ENCODE data around the gene MCC. TPM values are rescaled to one million over a fixed set of nuclear protein-coding genes. Genes with fewer than 3 reads are reported as not detected.

Gene MCC
- total RNA-seq, 4 donors from 2014 or later = 57.7 to 91.5 (median 76.0) TPM

DNA sequence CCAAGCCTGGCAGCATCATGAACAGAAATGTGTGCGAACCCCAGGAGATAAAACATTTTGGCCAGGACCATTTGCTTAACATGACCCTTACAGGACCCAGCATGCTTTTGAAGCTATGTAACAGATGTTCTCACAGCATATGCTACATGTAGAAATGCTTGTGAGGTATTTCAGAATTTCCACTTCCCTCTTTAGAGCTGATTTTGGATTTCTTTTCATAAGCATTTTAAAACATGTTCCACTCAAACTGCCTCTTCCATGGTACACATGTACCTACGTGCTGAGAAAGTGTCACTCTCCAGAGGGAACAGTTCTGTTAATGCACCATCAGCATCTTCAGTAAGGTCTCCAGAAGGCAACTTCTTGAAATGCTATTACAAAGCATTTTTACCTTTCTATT, 37.8 kb downstream of the MCC start:
- intact Hi-C loops (cut with DNase I; ENCODE audit: low total_unique reads) = no loop called here
- H3K4me3 ChIP-seq (ENCODE audit: low read depth, poor library complexity, severe bottlenecking) = no peak overlapping the region
- TF ChIP-seq POLR2A (IDR thresholded peaks at IDR 0.05) = no peak
- TF ChIP-seq, protein P1, sequence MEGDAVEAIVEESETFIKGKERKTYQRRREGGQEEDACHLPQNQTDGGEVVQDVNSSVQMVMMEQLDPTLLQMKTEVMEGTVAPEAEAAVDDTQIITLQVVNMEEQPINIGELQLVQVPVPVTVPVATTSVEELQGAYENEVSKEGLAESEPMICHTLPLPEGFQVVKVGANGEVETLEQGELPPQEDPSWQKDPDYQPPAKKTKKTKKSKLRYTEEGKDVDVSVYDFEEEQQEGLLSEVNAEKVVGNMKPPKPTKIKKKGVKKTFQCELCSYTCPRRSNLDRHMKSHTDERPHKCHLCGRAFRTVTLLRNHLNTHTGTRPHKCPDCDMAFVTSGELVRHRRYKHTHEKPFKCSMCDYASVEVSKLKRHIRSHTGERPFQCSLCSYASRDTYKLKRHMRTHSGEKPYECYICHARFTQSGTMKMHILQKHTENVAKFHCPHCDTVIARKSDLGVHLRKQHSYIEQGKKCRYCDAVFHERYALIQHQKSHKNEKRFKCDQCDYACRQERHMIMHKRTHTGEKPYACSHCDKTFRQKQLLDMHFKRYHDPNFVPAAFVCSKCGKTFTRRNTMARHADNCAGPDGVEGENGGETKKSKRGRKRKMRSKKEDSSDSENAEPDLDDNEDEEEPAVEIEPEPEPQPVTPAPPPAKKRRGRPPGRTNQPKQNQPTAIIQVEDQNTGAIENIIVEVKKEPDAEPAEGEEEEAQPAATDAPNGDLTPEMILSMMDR (IDR thresholded peaks at IDR 0.05) = no peak
- 57 to 75% methylated on average over 2 of the region's 2 CpGs for WGBS, 2 donors
- DNase-seq (ENCODE audit: low spot score in 2 of 2) = no peak

DNA sequence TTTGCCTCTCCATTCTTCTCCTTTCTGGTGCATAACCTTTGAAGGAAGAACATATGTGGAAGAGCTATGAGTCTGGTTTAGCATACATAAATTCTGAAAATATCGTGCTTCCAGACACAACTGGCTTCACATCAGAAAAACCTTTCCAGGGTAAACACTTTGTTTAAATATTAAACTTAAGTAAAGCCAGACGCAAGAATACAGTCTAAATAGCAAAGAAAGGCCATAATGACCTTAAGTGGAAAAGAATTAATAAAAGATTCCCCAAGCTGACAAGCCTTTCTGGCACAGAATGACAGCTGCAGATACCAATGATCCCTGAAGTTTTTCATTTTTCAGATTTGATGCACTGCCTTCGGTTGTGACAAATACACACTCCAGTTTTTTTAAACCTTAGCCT, 40.0 kb downstream of the MCC start:
- intact Hi-C loops (cut with DNase I; ENCODE audit: low total_unique reads) = no loop called here
- TF ChIP-seq POLR2A (IDR thresholded peaks at IDR 0.05) = no peak
- TF ChIP-seq, protein P1 (IDR thresholded peaks at IDR 0.05) = no peak
- no peak for DNase-seq (ENCODE audit: low spot score in 2 of 2)
- no peak overlapping the region for H3K4me3 ChIP-seq (ENCODE audit: low read depth, poor library complexity, severe bottlenecking)
- 55 to 77% methylated on average over 3 of the region's 3 CpGs for WGBS, 2 donors

DNA sequence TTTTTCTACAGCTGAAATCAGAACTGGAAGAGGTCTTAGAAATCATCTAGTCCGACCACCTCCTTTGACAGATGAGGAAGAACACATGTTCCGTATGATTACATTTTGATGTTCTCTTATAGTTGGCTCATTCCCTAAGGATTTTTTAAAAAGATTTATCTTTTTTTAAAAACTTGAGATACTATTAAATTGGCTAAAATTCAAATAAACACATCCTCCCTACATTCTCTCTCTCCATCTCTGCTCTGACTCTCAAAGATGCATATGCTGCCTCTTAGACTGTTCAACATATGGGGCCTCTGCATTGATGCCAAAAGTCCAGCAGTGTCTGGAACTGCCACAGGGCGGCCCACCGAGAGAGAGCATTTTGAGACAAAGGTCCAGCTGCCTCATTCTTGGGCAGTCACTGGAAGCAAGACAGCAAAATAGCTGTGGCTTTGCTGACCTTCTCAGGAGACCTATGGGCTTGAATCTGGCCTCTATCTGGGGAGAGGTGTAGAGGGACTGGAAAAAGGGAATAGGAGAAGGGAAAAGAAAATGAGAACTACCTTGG, 40.7 kb downstream of the MCC start:
- intact Hi-C loops (cut with DNase I; ENCODE audit: low total_unique reads) = no loop called here
- no peak for DNase-seq (ENCODE audit: low spot score in 2 of 2)
- 71 to 76% methylated on average over 4 of the region's 4 CpGs for WGBS, 2 donors
- no peak overlapping the region for H3K4me3 ChIP-seq (ENCODE audit: low read depth, poor library complexity, severe bottlenecking)
- TF ChIP-seq, protein P1 (IDR thresholded peaks at IDR 0.05) = no peak
- no peak for TF ChIP-seq POLR2A (IDR thresholded peaks at IDR 0.05)

DNA sequence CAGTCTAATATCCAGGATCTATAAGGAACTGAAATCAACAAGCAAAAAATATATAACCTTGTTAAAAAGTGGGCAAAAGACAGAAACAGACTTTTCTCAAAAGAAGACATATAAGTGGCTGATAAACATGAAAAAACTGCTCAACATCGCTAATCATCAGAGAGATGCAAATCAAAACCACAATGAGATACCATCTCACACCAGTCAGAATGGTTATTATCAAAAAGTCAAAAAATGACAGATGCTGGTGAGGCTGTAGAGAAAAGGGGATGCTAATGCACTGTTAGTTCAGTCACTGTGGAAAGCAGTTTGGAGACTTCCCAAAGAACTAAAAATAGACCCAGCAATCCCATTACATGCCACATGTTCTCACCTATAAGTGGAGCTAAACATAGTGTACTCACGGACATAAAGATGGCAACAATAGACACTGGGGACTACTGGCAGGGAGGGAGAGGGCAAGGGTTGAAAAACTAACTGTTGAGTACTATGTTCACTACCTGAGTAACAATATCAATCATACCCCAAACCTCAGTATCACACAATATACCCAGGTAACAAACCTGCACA, 41.8 kb downstream of the MCC start:
- no peak overlapping the region for H3K4me3 ChIP-seq (ENCODE audit: low read depth, poor library complexity, severe bottlenecking)
- 52 to 61% methylated on average over 2 of the region's 2 CpGs for WGBS, 2 donors
- TF ChIP-seq, protein P1 (IDR thresholded peaks at IDR 0.05) = no peak
- no peak for TF ChIP-seq POLR2A (IDR thresholded peaks at IDR 0.05)
- intact Hi-C loops (cut with DNase I; ENCODE audit: low total_unique reads) = no loop called here
- DNase-seq (ENCODE audit: low spot score in 2 of 2) = no peak

DNA sequence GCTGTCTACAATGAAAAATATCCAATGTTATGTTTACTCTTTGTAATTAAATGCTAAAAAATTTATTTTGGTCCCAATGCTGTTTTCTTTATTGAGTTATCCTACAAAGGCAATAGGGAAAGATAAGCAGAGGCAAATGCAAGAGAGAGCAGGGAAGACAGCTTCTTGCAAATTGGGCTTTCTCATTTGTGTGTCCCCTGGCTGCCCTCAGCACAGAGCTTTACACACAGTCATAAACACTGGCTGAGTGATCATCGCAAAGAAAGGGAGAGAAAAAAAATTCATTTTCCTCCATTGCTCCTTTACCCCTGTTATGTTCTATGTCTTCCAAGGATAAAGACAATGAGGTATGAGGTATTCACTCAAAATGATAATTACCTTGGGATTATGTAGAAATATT, 51.1 kb downstream of the MCC start:
- no peak overlapping the region for H3K4me3 ChIP-seq (ENCODE audit: low read depth, poor library complexity, severe bottlenecking)
- 32 to 65% methylated on average over 1 of the region's 1 CpG for WGBS, 2 donors
- intact Hi-C loops (cut with DNase I; ENCODE audit: low total_unique reads) = no loop called here
- TF ChIP-seq, protein P1 (IDR thresholded peaks at IDR 0.05) = no peak
- TF ChIP-seq POLR2A (IDR thresholded peaks at IDR 0.05) = no peak
- DNase-seq (ENCODE audit: low spot score in 2 of 2) = no peak

DNA sequence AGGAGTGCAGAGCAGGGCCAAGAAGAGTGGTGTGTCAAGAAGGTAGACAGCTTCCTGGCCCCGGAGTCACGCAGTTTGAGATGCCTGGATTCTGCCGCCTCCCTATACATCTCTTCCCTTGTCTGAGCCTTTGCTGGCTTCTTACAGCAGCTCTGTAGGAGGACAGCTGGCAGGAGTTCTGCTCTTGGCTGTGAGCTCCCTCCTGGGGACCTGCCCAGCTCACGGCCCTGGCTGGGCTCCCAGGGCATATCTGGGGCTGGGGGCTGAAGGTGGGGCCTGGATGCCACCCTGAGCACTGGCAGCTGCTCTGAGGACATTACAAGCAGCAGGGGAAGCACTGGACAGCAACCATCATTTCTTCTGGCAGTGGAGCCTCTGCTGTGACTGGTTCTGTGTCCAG, 52.7 kb downstream of the MCC start:
- 54 to 57% methylated on average over 4 of the region's 4 CpGs for WGBS, 2 donors
- TF ChIP-seq, protein P1 (IDR thresholded peaks at IDR 0.05) = no peak
- TF ChIP-seq POLR2A (IDR thresholded peaks at IDR 0.05) = no peak

More for the DNA sequence above, 52.7 kb downstream of the MCC start:
- intact Hi-C loops (cut with DNase I; ENCODE audit: low total_unique reads) = no loop called here
- no peak for DNase-seq (ENCODE audit: low spot score in 2 of 2)
- no peak overlapping the region for H3K4me3 ChIP-seq (ENCODE audit: low read depth, poor library complexity, severe bottlenecking)
